ENCODE measurements around the gene IQSEC1.

GRCh38 chr3:12893247-12893646 is 180.0 kb downstream of the IQSEC1 start:
- TF ChIP-seq CTCF (IDR thresholded peaks at IDR 0.05), result no peak
- no peak for TF ChIP-seq POLR2A (IDR thresholded peaks at IDR 0.05)

All from Peyer's patch (tissue), 4 donors.